GM18517 (cell line): ENCODE data around the gene CNGA3.

ENCODE experiments used
- ATAC-seq: cut with Tn5 transposase; IDR thresholded peaks from one replicate; pipeline ENCODE4 v1.9.1; 2021; ENCODE audit warnings: mild to moderate bottlenecking, moderate library complexity; ENCODE audit not compliant: unreplicated experiment

Gene CNGA3

GRCh38 chr2:98438190-98439133 is 92.2 kb downstream of the CNGA3 start:
- ATAC-seq: peak; percentile 84

GRCh38 chr2:98441706-98442450 is 95.6 kb downstream of the CNGA3 start:
- no peak for ATAC-seq

GRCh38 chr2:98442488-98442887 is 96.2 kb downstream of the CNGA3 start:
- no peak for ATAC-seq

GRCh38 chr2:98444436-98445176 is 98.3 kb downstream of the CNGA3 start, which contains the start of gene INPP4A:
INPP4A (plus strand) TSS chr2:98444858; CDS start chr2:98520049, 75,191 bp downstream.
- ATAC-seq: peak; percentile 51

GRCh38 chr2:98445177-98445682 is 99.0 kb downstream of the CNGA3 start:
- no peak for ATAC-seq

- no peak for ATAC-seq
Observed at GRCh38 chr2:98445683-98446581, 99.7 kb downstream of the CNGA3 start.

- ATAC-seq: no peak
Observed at GRCh38 chr2:98446850-98447249, 100.6 kb downstream of the CNGA3 start.
